Renal pelvis (tissue), 3 donors: ENCODE results near the gene DRC7. TPM values are rescaled to one million over a fixed set of nuclear protein-coding genes. Genes with fewer than 3 reads are reported as not detected.

ENCODE experiments used
- polyA plus RNA-seq, 3 donors: library from polyadenylated mRNA; unstranded; fragments of 120-200 nt; gene quantifications; one replicate each; pipeline ENCODE4 v1.2.1, GENCODE V29; 2013; ENCODE audit not compliant: insufficient read length in 3 of 3

Gene DRC7
- polyA plus RNA-seq, 3 donors, result 3.3 to 7.8 (median 3.9) TPM

Other genes starting within 250 kb of the DRC7 start
- 100 to 1,000 TPM in 1 of 3 donors, 10 to 100 TPM in 2; 95.5 to 100 (median 98.5) TPM for gene CIAPIN1, start 247.4 kb upstream of the DRC7 start, polyA plus RNA-seq
- gene COQ9, start 247.3 kb upstream of the DRC7 start, polyA plus RNA-seq, result 100 to 1,000 TPM; 100 to 114 (median 114) TPM
- gene POLR2C, start 232.1 kb upstream of the DRC7 start, polyA plus RNA-seq, result 10 to 100 TPM; 84.1 to 87.3 (median 86.4) TPM
- 10 to 100 TPM; 34.3 to 36.8 (median 35.0) TPM for gene DOK4, start 208.3 kb upstream of the DRC7 start, polyA plus RNA-seq
- 10 to 100 TPM; 15.3 to 20.6 (median 19.6) TPM for gene CCDC102A, start 158.2 kb upstream of the DRC7 start, polyA plus RNA-seq
- 1 to 10 TPM; 1.1 to 1.8 (median 1.1) TPM for gene ADGRG5, start 152.2 kb upstream of the DRC7 start, polyA plus RNA-seq
- 10 to 100 TPM; 72.4 to 84.0 (median 79.6) TPM for gene ADGRG1, start 66.2 kb upstream of the DRC7 start, polyA plus RNA-seq
- gene ADGRG3, start 26.5 kb upstream of the DRC7 start, polyA plus RNA-seq, result under 1 TPM in 2 of 3 donors, not detected in 1; 0.24 to 0.51 TPM
- 10 to 100 TPM; 25.4 to 26.5 (median 25.6) TPM for gene KATNB1, start 41.0 kb downstream of the DRC7 start, polyA plus RNA-seq
- 10 to 100 TPM; 62.7 to 92.2 (median 91.4) TPM for gene KIFC3, start 107.7 kb downstream of the DRC7 start, polyA plus RNA-seq